ENCODE data around the gene CIDEC. TPM values are rescaled to one million over a fixed set of nuclear protein-coding genes. Genes with fewer than 3 reads are reported as not detected.
A peak's percentile ranks its signal among the peaks of the same experiment; 100 is the strongest.

CIDEC gene
- total and polyA plus RNA-seq, 2 of the 13 experiments (the other 11 are each of a cell fraction or from before 2014, with no cell fraction given) = 2.5 to 10.4 TPM

DNA sequence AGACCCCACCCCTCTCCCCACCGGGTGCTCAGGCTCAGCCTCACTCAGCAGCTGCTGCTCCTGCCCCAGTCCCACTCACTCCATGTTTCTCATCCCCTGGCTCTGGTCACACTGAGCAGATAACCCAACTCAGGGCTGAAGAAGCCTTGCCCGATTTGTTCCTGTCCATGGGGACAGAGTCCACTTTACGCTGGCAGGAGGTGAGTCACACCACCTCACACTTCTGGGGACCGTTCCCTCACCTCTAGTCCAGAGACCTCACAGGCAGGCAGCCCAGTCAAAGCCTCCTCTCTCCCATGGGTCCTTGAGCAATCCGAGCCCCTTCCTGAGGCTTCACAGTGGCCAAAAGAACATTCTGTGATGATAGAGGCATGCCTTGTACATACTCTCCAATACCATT is 1.4 kb downstream of the CIDEC start (continued):
- TF ChIP-seq ZNF556 (CRISPR knock-in tag; IDR thresholded peaks at IDR 0.05; ENCODE audit: borderline replicate concordance) (no peak), MTF2 (CRISPR knock-in tag; IDR thresholded peaks at IDR 0.05; ENCODE audit: borderline replicate concordance) (no peak), KDM6A (CRISPR knock-in tag; IDR thresholded peaks at IDR 0.05; ENCODE audit: low read depth) (no peak), ZNF496 (CRISPR knock-in tag; IDR thresholded peaks at IDR 0.05; ENCODE audit: insufficient replicate concordance) (no peak), ZNF382 (CRISPR knock-in tag; IDR thresholded peaks at IDR 0.05; ENCODE audit: borderline replicate concordance) (no peak), CTCF (CRISPR knock-in tag; IDR thresholded peaks at IDR 0.05) (0 out of 2 replicates have a peak, but pooled peaks have one; percentile 3), PRMT3 (CRISPR knock-in tag; IDR thresholded peaks at IDR 0.05; ENCODE audit: borderline replicate concordance, low read depth) (no peak), ZNF720 (CRISPR knock-in tag; IDR thresholded peaks at IDR 0.05) (no peak), HOXA7 (CRISPR knock-in tag; IDR thresholded peaks at IDR 0.05) (no peak), KAT7 (CRISPR knock-in tag; IDR thresholded peaks at IDR 0.05; ENCODE audit: borderline replicate concordance) (no peak), NFKBIZ (CRISPR knock-in tag; IDR thresholded peaks at IDR 0.05) (no peak), NRL (CRISPR knock-in tag; IDR thresholded peaks at IDR 0.05; ENCODE audit: borderline replicate concordance) (peak; percentile 84), NR2F6 (IDR thresholded peaks at IDR 0.05) (no peak), NR2F6 (CRISPR knock-in tag; IDR thresholded peaks at IDR 0.05) (peak; percentile 48), PHF5A (CRISPR knock-in tag; IDR thresholded peaks at IDR 0.05; ENCODE audit: low read depth, unreplicated experiment) (no peak), DPF2 (CRISPR knock-in tag; IDR thresholded peaks at IDR 0.05; ENCODE audit: borderline replicate concordance, low read depth) (peak; percentile 62; the same call in 1 of the 2 replicates), ATRX (CRISPR knock-in tag; IDR thresholded peaks at IDR 0.05; ENCODE audit: borderline replicate concordance) (no peak), IKZF5 (CRISPR knock-in tag; IDR thresholded peaks at IDR 0.05) (peak; percentile 66; the same call in 1 of the 2 replicates), ZNF878 (CRISPR knock-in tag; IDR thresholded peaks at IDR 0.05) (no peak), ZNF549 (CRISPR knock-in tag; IDR thresholded peaks at IDR 0.05) (no peak), ZNF225 (CRISPR knock-in tag; IDR thresholded peaks at IDR 0.05) (no peak), ZBTB10 (CRISPR knock-in tag; IDR thresholded peaks at IDR 0.05; ENCODE audit: borderline replicate concordance) (no peak), ZNF33B (CRISPR knock-in tag; IDR thresholded peaks at IDR 0.05) (no peak), RORA (CRISPR knock-in tag; IDR thresholded peaks at IDR 0.05) (no peak)

Measured in HepG2 (cell line).